MM.1S (cell line): ENCODE data around the gene TMIE.

Experiments
- DNase-seq: peaks from one replicate; pipeline ENCODE4 v3.0.0-alpha.2; 2015
- H2AFZ ChIP-seq: fragments of 300-600 bp; sonication (generic); 2 replicates; pipeline ENCODE4 v1.6.0; 2016; ENCODE audit warnings: antibody characterized with exemption, low read length
- H3F3A ChIP-seq: fragments of 300-600 bp; sonication (generic); 2 replicates; pipeline ENCODE4 v1.6.1; 2016; ENCODE audit warnings: mild to moderate bottlenecking, antibody characterized with exemption, low read length, moderate library complexity, mixed read lengths; ENCODE audit not compliant: insufficient read depth
- H3K27ac ChIP-seq: fragments of 300-600 bp; sonication (generic); 2 replicates; pipeline ENCODE4 v1.5.1; 2016; ENCODE audit warnings: mild to moderate bottlenecking, low read length
- H3K27me3 ChIP-seq: fragments of 300-600 bp; sonication (generic); replicated peaks from 2 replicates; pipeline ENCODE4 v1.6.0; 2016; ENCODE audit warnings: low read length; ENCODE audit not compliant: insufficient read depth
- H3K36me3 ChIP-seq: fragments of 300-600 bp; sonication (generic); replicated peaks from 2 replicates; pipeline ENCODE4 v1.6.1; 2016; ENCODE audit warnings: mild to moderate bottlenecking, low read length, mixed read lengths; ENCODE audit not compliant: insufficient read depth
- H3K4me1 ChIP-seq: fragments of 300-600 bp; sonication (generic); 2 replicates; pipeline ENCODE4 v1.6.1; 2016; ENCODE audit warnings: low read length, mixed read lengths
- H3K4me2 ChIP-seq: fragments of 300-600 bp; sonication (generic); 2 replicates; pipeline ENCODE4 v1.6.0; 2016; ENCODE audit warnings: low read depth, low read length
- H3K4me3 ChIP-seq: fragments of 300-600 bp; sonication (generic); 2 replicates; pipeline ENCODE4 v1.5.1; 2016; ENCODE audit warnings: low read length, mixed read lengths
- H3K79me2 ChIP-seq: fragments of 300-600 bp; sonication (generic); 2 replicates; pipeline ENCODE4 v1.6.1; 2016; ENCODE audit warnings: mixed run types, low read length, mixed read lengths
- H3K9ac ChIP-seq: fragments of 300-600 bp; sonication (generic); 2 replicates; pipeline ENCODE4 v1.6.1; 2016; ENCODE audit warnings: low read length, mixed read lengths
- H3K9me2 ChIP-seq: fragments of 300-600 bp; sonication (generic); replicated peaks from 2 replicates; pipeline ENCODE4 v1.6.1; 2016; ENCODE audit warnings: mild to moderate bottlenecking, low read length, mixed read lengths; ENCODE audit not compliant: insufficient read depth
- H3K9me3 ChIP-seq: fragments of 300-600 bp; sonication (generic); replicated peaks from 2 replicates; pipeline ENCODE4 v1.6.1; 2016; ENCODE audit warnings: mild to moderate bottlenecking, low read length, mixed read lengths; ENCODE audit not compliant: insufficient read depth
- H4K20me1 ChIP-seq: fragments of 300-600 bp; sonication (generic); 2 replicates; pipeline ENCODE4 v1.6.1; 2016; ENCODE audit warnings: mild to moderate bottlenecking, low read length, moderate library complexity, mixed read lengths; ENCODE audit not compliant: insufficient read depth
- EZH2 ChIP-seq: fragments of 300-600 bp; sonication (generic); optimal IDR thresholded peaks from 2 replicates; pipeline ENCODE3; 2017; ENCODE audit warnings: low read depth, mild to moderate bottlenecking, antibody characterized with exemption, low read length, mixed read lengths
- EZH2phosphoT487 ChIP-seq: fragments of 300-600 bp; sonication (generic); IDR thresholded peaks from 2 replicates; pipeline ENCODE4 v1.6.1; 2018; ENCODE audit warnings: antibody characterized with exemption, low read length
- TF ChIP-seq, protein P1 (sequence below): fragments of 300-600 bp; sonication (generic); IDR thresholded peaks from 2 replicates; pipeline ENCODE4 v1.5.1; 2016; ENCODE audit warnings: antibody characterized with exemption, low read length, mixed read lengths

The TMIE gene

DNA sequence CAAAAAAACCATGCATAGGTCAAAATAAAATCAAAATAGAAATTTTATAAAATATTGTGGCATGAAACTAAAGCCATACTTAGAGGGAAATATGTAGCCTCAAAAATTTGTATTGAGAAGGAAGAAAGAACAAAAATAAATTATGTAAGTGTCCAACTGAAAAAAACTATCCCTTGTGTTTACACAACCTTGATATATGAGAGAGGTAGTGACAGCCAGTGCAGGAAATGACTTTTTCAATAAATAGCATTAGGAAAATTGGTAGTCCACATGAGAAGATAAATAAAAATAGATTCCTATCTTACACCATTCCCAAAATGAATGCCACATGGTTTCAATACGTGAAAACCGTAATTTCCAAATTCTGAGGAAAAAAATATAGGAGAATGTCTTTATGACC, 29.6 kb downstream of the TMIE start:
- H3K27me3 ChIP-seq, result no peaks in the 10 kb centered on the region
- H3K4me2 ChIP-seq, result no peak overlapping the region
- no peaks in the 10 kb centered on the region for H3K9me3 ChIP-seq
- DNase-seq, result no peak
- no peak overlapping the region for H3K9ac ChIP-seq
- H3K79me2 ChIP-seq, result no peaks in the 10 kb centered on the region
- TF ChIP-seq, protein P1, sequence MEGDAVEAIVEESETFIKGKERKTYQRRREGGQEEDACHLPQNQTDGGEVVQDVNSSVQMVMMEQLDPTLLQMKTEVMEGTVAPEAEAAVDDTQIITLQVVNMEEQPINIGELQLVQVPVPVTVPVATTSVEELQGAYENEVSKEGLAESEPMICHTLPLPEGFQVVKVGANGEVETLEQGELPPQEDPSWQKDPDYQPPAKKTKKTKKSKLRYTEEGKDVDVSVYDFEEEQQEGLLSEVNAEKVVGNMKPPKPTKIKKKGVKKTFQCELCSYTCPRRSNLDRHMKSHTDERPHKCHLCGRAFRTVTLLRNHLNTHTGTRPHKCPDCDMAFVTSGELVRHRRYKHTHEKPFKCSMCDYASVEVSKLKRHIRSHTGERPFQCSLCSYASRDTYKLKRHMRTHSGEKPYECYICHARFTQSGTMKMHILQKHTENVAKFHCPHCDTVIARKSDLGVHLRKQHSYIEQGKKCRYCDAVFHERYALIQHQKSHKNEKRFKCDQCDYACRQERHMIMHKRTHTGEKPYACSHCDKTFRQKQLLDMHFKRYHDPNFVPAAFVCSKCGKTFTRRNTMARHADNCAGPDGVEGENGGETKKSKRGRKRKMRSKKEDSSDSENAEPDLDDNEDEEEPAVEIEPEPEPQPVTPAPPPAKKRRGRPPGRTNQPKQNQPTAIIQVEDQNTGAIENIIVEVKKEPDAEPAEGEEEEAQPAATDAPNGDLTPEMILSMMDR, result no peak
- TF ChIP-seq EZH2, result no peak
- TF ChIP-seq EZH2phosphoT487, result no peak
- no peak overlapping the region for H3K4me3 ChIP-seq
- no peaks in the 10 kb centered on the region for H3K36me3 ChIP-seq
- no peak overlapping the region for H3K27ac ChIP-seq
- no peaks in the 10 kb centered on the region for H3K4me1 ChIP-seq
- no peak overlapping the region for H2AFZ ChIP-seq
- no peaks in the 10 kb centered on the region for H4K20me1 ChIP-seq
- no peaks in the 10 kb centered on the region for H3K9me2 ChIP-seq
- no peaks in the 10 kb centered on the region for H3F3A ChIP-seq

DNA sequence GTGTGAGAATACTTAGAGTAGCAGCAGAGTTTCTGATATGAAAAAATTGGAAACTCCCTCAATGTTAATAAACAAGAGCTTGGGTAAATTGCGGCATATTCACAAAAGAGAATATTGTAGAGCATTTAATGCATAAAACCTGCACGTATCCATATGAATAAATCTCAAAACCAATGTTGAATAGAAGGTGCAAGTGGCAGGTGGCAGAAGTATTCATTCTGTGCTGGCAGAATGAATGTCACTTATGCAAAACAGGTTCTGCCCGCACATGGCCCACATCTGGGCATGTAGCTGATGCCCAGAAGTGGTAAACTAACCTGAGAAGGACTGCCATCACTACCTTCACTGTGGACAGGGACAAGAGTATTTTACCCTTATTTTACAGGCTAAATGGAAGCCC, 30.6 kb downstream of the TMIE start:
- Histone ChIP-seq H3K4me2 (no peak overlapping the region), H3K9me2 (no peaks in the 10 kb centered on the region), H2AFZ (no peak overlapping the region), H3K27me3 (no peaks in the 10 kb centered on the region), H3K36me3 (no peaks in the 10 kb centered on the region), H4K20me1 (no peaks in the 10 kb centered on the region), H3K9ac (no peak overlapping the region), H3K4me1 (no peaks in the 10 kb centered on the region), H3K4me3 (no peak overlapping the region), H3K27ac (no peak overlapping the region), H3K9me3 (no peaks in the 10 kb centered on the region), H3F3A (no peaks in the 10 kb centered on the region), H3K79me2 (no peaks in the 10 kb centered on the region)
- TF ChIP-seq EZH2phosphoT487 (no peak), EZH2 (no peak)
- TF ChIP-seq, protein P1, result no peak
- no peak for DNase-seq

DNA sequence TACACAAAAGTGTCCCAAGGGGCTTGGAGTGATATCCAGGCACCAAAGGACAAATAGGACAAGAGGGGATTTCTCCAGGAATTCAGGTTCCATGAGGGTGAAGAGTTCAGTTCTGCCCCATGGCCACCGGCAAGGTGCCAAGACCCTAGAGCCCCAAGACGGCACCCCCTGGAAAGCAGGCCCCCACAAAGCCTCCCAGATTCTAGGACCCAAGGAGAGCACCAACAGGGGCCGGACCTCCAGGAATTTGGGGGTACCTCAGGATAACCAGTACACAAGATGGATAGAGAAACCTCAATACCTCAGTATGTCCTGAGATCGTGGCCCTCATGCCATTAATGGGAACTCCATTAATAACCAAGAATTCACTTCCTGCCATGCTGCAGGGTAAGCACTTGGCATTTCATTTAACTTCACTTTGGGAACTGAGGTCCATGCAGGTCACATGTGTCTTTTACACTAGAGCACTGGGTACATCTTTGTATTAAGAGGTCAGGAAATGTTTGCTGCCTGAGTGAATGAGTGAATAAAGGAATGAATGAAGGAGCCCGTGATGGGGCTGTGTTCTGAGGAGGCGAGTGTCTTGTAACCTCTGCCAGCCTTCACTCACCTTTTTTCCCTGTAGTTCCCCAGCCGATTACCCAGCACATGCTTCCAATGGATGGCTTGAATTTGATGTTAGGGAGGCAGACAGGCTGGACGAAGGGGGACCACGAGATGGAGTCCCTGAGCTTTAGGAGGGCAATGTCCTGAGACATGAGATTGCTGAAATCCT, 32.0 kb downstream of the TMIE start:
- Histone ChIP-seq H3K36me3 (no peaks in the 10 kb centered on the region), H3K9me2 (no peaks in the 10 kb centered on the region), H4K20me1 (no peaks in the 10 kb centered on the region), H3K9ac (no peak overlapping the region), H3K79me2 (no peaks in the 10 kb centered on the region), H3F3A (no peaks in the 10 kb centered on the region), H3K9me3 (no peaks in the 10 kb centered on the region), H3K27me3 (no peaks in the 10 kb centered on the region), H3K4me1 (no peaks in the 10 kb centered on the region), H3K4me2 (no peak overlapping the region), H3K27ac (no peak overlapping the region), H3K4me3 (no peak overlapping the region), H2AFZ (no peak overlapping the region)
- TF ChIP-seq, protein P1, result no peak
- TF ChIP-seq EZH2 (no peak), EZH2phosphoT487 (no peak)
- DNase-seq, result no peak
